Calu3 (cell line): ENCODE measurements around the gene NOD2. TPM values are rescaled to one million over a fixed set of nuclear protein-coding genes. Genes with fewer than 3 reads are reported as not detected.

Experiments
- BruUV-seq: library from RNA; stranded (reverse); fragments of 400-500 nt; replicated peaks from 2 replicates; lab custom pipeline; 2021; lab: Mats Ljungman, UMichigan
- CTCF ChIA-PET: fragments of 300-600 bp; sonication (Branson Sonifier 250); formaldehyde crosslinking; loops from one replicate; lab custom pipeline; 2022; ENCODE audit warnings: antibody characterized with exemption; lab: Charles Lee
- DNase-seq: peaks from one replicate; pipeline ENCODE4 v3.0.0; 2022
- H3K27ac Mint-ChIP-seq: one replicate; pipeline ENCODE4 v1.8.0; 2022; ENCODE audit warnings: mixed read lengths; ENCODE audit not compliant: unreplicated experiment
- H3K27me3 Mint-ChIP-seq: one replicate; pipeline ENCODE4 v1.8.0; 2022; ENCODE audit warnings: mixed read lengths; ENCODE audit not compliant: unreplicated experiment
- H3K36me3 Mint-ChIP-seq: one replicate; pipeline ENCODE4 v1.8.0; 2022; ENCODE audit warnings: mild to moderate bottlenecking, moderate library complexity, mixed read lengths; ENCODE audit not compliant: insufficient read depth, unreplicated experiment
- H3K4me1 Mint-ChIP-seq: one replicate; pipeline ENCODE4 v1.8.0; 2022; ENCODE audit warnings: mild to moderate bottlenecking, low read depth, mixed read lengths; ENCODE audit not compliant: unreplicated experiment
- H3K4me3 Mint-ChIP-seq: one replicate; pipeline ENCODE4 v1.8.0; 2022; ENCODE audit warnings: mild to moderate bottlenecking, low read depth, moderate library complexity, mixed read lengths; ENCODE audit not compliant: unreplicated experiment
- H3K9me3 Mint-ChIP-seq: one replicate; pipeline ENCODE4 v1.8.0; 2022; ENCODE audit warnings: low read depth, mixed read lengths; ENCODE audit not compliant: unreplicated experiment
- CTCF ChIP-seq: fragments of 200-600 bp; IDR thresholded peaks from one replicate; pipeline ENCODE4 v1.8.0; 2022; ENCODE audit warnings: antibody characterized with exemption; ENCODE audit not compliant: unreplicated experiment
- intact Hi-C: fragments of 100-400 bp; cut with micrococcal nuclease; formaldehyde crosslinking; loops from one replicate; pipeline ENCODE4 v1.10.0; 2022; ENCODE audit not compliant: unreplicated experiment
- total RNA-seq: library from RNA; stranded (reverse); gene quantifications from 2 replicates; pipeline ENCODE4 v1.2.3, GENCODE V29; 2022

Gene NOD2
- total RNA-seq, 1 experiment from 2014 or later: 0.87 TPM

DNA sequence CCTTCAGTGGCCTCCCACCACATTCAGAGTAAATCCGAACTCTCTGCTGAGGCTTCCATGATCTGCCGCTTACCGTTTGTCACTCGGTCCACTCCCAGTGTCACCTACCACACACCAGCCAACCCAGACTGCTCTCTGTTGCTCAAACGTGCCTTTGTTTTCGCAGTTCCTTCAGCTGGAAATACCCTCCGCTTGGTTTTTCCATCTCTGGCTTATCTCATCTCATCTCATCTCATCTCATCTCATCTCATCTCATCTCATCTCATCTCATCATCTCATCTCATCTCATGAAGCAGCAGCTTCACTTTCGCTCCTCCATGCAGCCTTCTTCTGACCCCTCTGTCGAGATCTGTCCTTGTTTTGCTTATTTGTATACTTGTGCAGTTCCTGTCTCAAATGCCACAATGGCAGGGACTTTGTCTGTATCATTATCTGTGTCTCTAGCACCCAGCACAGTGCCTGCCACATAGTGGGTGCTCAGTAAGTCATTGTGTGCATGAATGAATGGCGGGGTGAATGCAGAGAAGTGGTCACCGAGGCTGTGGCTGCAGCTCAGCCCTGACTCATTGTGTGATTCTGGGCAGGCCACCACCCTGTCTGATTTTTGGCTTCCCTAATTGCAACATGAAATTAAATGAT is 8.5 kb upstream of the NOD2 start:
- no peak for TF ChIP-seq CTCF
- DNase-seq: no peak
- BruUV-seq: no TSS peak
- H3K36me3 Mint-ChIP-seq: no peaks in the 10 kb centered on the region
- intact Hi-C loops: no loop called here
- no peak overlapping the region for H3K27ac Mint-ChIP-seq
- CTCF ChIA-PET: no interaction called here
- H3K27me3 Mint-ChIP-seq: peaks cover 50% of the 10 kb centered on the region
- H3K4me3 Mint-ChIP-seq: no peak overlapping the region
- no peaks in the 10 kb centered on the region for H3K9me3 Mint-ChIP-seq
- no peaks in the 10 kb centered on the region for H3K4me1 Mint-ChIP-seq

DNA sequence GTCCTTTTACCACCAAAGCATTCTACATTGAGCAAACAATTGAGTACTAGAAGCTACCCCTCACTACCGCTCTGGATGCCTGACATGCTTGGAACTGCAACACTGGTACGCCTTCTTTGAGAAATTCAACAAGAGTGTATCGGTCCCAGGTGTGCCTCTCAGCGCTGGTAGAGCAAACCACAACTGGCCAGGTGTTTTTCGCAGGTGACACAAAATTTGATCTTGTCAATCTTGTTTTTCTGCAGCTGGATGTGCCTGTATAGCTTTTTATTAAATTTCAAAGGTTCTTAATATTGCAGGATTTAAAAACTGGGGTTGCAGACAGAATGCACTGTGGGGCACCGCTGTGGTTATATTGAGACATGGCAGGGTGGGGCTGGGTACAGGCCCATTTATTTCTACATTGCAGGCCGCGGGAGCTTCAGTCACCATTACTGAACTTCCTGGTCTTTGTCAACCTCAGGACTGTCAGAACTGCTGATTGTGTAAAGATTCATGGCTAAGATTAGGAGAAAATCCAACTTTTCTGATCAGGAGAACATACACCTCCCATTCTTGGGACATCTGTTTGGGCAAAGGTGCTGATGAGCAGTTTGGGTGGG is 7.8 kb upstream of the NOD2 start:
- no TSS peak for BruUV-seq
- no peak overlapping the region for H3K4me3 Mint-ChIP-seq
- no peaks in the 10 kb centered on the region for H3K9me3 Mint-ChIP-seq
- intact Hi-C loops: no loop called here
- no peak for DNase-seq
- peaks cover 56% of the 10 kb centered on the region for H3K27me3 Mint-ChIP-seq
- H3K27ac Mint-ChIP-seq: no peak overlapping the region
- CTCF ChIA-PET: no interaction called here
- no peaks in the 10 kb centered on the region for H3K36me3 Mint-ChIP-seq
- TF ChIP-seq CTCF: no peak
- no peaks in the 10 kb centered on the region for H3K4me1 Mint-ChIP-seq

- Mint-ChIP-seq H3K9me3 (no peaks in the 10 kb centered on the region), H3K4me3 (no peak overlapping the region), H3K4me1 (no peaks in the 10 kb centered on the region), H3K27me3 (peaks cover 82% of the 10 kb centered on the region), H3K36me3 (no peaks in the 10 kb centered on the region), H3K27ac (no peak overlapping the region)
- CTCF ChIA-PET: interaction anchor here (0.6 kb wide), 1 partner anchor 164 kb away, joined by 3 read pairs; no protein-coding TSS in a partner anchor
- no peak for TF ChIP-seq CTCF
- no TSS peak for BruUV-seq
- intact Hi-C loops: no loop called here
- DNase-seq: no peak
Observed at GRCh38 chr16:50688083-50688482, 5.3 kb upstream of the NOD2 start.

- Mint-ChIP-seq H3K4me3 (no peak overlapping the region), H3K4me1 (no peaks in the 10 kb centered on the region), H3K9me3 (no peaks in the 10 kb centered on the region), H3K27ac (no peak overlapping the region), H3K36me3 (no peaks in the 10 kb centered on the region), H3K27me3 (peaks cover 87% of the 10 kb centered on the region)
- intact Hi-C loops: no loop called here
- CTCF ChIA-PET: no interaction called here
- no peak for DNase-seq
- no TSS peak for BruUV-seq
- TF ChIP-seq CTCF: no peak
Observed at GRCh38 chr16:50688867-50689266, 4.5 kb upstream of the NOD2 start.
